Stimulated activated CD4-positive, alpha-beta T cell treated with anti-CD3 and anti-CD28 coated beads, Interleukin-4, amount 100 ng/mL, for 1 hour (primary cell): ENCODE measurements around the gene CACNA1G.

ENCODE experiments used
- DNase-seq: peaks from one replicate; pipeline ENCODE4 v3.0.0-alpha.2; 2020

CACNA1G gene

GRCh38 chr17:50570032-50570431 is 9.5 kb downstream of the CACNA1G start:
- no peak for DNase-seq

GRCh38 chr17:50570528-50570927 is 10.0 kb downstream of the CACNA1G start:
- DNase-seq: no peak

- DNase-seq: no peak
Measured at GRCh38 chr17:50571681-50572080, 11.2 kb downstream of the CACNA1G start.

- DNase-seq: no peak
Measured at GRCh38 chr17:50572541-50572940, 12.0 kb downstream of the CACNA1G start.

GRCh38 chr17:50573866-50574611 is 13.5 kb downstream of the CACNA1G start:
- DNase-seq: no peak

GRCh38 chr17:50575581-50576210 is 15.2 kb downstream of the CACNA1G start:
- no peak for DNase-seq

- DNase-seq: no peak
Measured at GRCh38 chr17:50576864-50577263, 16.3 kb downstream of the CACNA1G start.

GRCh38 chr17:50577451-50577954 is 17.0 kb downstream of the CACNA1G start:
- no peak for DNase-seq

- DNase-seq: no peak
Measured at GRCh38 chr17:50578173-50578572, 17.7 kb downstream of the CACNA1G start.

GRCh38 chr17:50579399-50579798 is 18.9 kb downstream of the CACNA1G start:
- no peak for DNase-seq

GRCh38 chr17:50580646-50581045 is 20.1 kb downstream of the CACNA1G start:
- no peak for DNase-seq

GRCh38 chr17:50581316-50581715 is 20.8 kb downstream of the CACNA1G start:
- DNase-seq: no peak

- DNase-seq: no peak
Measured at GRCh38 chr17:50582741-50583140, 22.2 kb downstream of the CACNA1G start.

GRCh38 chr17:50583641-50584040 is 23.1 kb downstream of the CACNA1G start:
- no peak for DNase-seq

GRCh38 chr17:50584116-50584515 is 23.6 kb downstream of the CACNA1G start:
- DNase-seq: no peak

- no peak for DNase-seq
Measured at GRCh38 chr17:50584749-50585148, 24.2 kb downstream of the CACNA1G start.

GRCh38 chr17:50585346-50585745 is 24.8 kb downstream of the CACNA1G start:
- no peak for DNase-seq

GRCh38 chr17:50585891-50586290 is 25.4 kb downstream of the CACNA1G start:
- DNase-seq: no peak

GRCh38 chr17:50586421-50587247 is 26.1 kb downstream of the CACNA1G start:
- no peak for DNase-seq

GRCh38 chr17:50587571-50587970 is 27.1 kb downstream of the CACNA1G start:
- no peak for DNase-seq

GRCh38 chr17:50588391-50589049 is 28.0 kb downstream of the CACNA1G start:
- no peak for DNase-seq

- no peak for DNase-seq
Measured at GRCh38 chr17:50589095-50589705, 28.7 kb downstream of the CACNA1G start.
